SK-N-SH (cell line): Measurements from ENCODE around the gene OPN1MW2. TPM values are rescaled to one million over a fixed set of nuclear protein-coding genes. Genes with fewer than 3 reads are reported as not detected.
"Not testable (repeated sequence)": the region's sequence is repeated elsewhere in the genome, so short reads cannot be mapped to it uniquely, and the experiment has no call there.

Experiments used
- CTCF ChIA-PET: fragments of 300-600, 350-600 bp; formaldehyde crosslinking; extraction: SDS; loops from one replicate; lab custom pipeline; 2021; lab: Yijun Ruan, JAX
- POLR2A ChIA-PET: fragments of 350-600 bp; sonication (Branson Sonifier 250); formaldehyde crosslinking; extraction: SDS; loops from one replicate; lab custom pipeline; 2020; ENCODE audit warnings: antibody characterized with exemption, inconsistent platforms; lab: Yijun Ruan, JAX
- DNase-seq: peaks from one replicate; pipeline ENCODE4 v3.0.0; 2012
- H2AFZ ChIP-seq: fragments of 200-600 bp; sonication (generic); 2 replicates; pipeline ENCODE4 v1.8.1; 2016; ENCODE audit warnings: antibody characterized with exemption, mild to moderate bottlenecking, low read depth
- H3F3A ChIP-seq: fragments of 200-600 bp; sonication (generic); replicated peaks from 2 replicates; pipeline ENCODE3; 2016; ENCODE audit warnings: antibody characterized with exemption, mild to moderate bottlenecking; ENCODE audit not compliant: insufficient read depth
- H3K27ac ChIP-seq, 2 experiments: fragments of 200-500 bp in 1 of 2; fragments of 200-600 bp in 1 of 2; sonication (Bioruptor generic) in 1 of 2; sonication (generic), shearing (Covaris generic) in 1 of 2; 2 replicates each; pipeline versions ENCODE4 v1.5.1 to v1.6.1; 2014 to 2016; ENCODE audit warnings: low read depth in 2 of 2, inconsistent platforms in 1 of 2, low read length in 1 of 2, mild to moderate bottlenecking in 1 of 2, mixed read lengths in 1 of 2
- H3K27me3 ChIP-seq: fragments of 200-600 bp; sonication (generic), shearing (Covaris generic); 2 replicates; pipeline ENCODE4 v1.6.1; 2016; ENCODE audit warnings: mixed run types; ENCODE audit not compliant: insufficient read depth
- H3K36me3 ChIP-seq, 2 experiments: fragments of 200-500 bp in 1 of 2; fragments of 200-600 bp in 1 of 2; sonication (Bioruptor generic) in 1 of 2; sonication (generic) in 1 of 2; replicated peaks in 1 of 2; 2 replicates each; pipeline versions ENCODE3 to v1.5.1; 2014 to 2016; ENCODE audit warnings: low read length in 1 of 2, mild to moderate bottlenecking in 1 of 2; ENCODE audit not compliant: insufficient read depth in 2 of 2, control insufficient read depth in 1 of 2
- H3K4me1 ChIP-seq, 2 experiments: fragments of 200-500 bp in 1 of 2; fragments of 200-600 bp in 1 of 2; sonication (Bioruptor generic) in 1 of 2; sonication (generic), shearing (Covaris generic) in 1 of 2; 2 replicates each; pipeline versions ENCODE4 v1.5.1 to v1.6.1; 2014 to 2016; ENCODE audit warnings: low read depth in 1 of 2, low read length in 1 of 2, mixed run types in 1 of 2; ENCODE audit not compliant: insufficient read depth in 2 of 2, control insufficient read depth in 1 of 2
- H3K4me2 ChIP-seq: fragments of 200-600 bp; sonication (generic), shearing (Covaris generic); 2 replicates; pipeline ENCODE4 v1.6.1; 2017; ENCODE audit warnings: mixed run types
- H3K4me3 ChIP-seq, 2 experiments: fragments of 200-500 bp in 1 of 2; fragments of 200-600 bp in 1 of 2; sonication (Bioruptor generic) in 1 of 2; sonication (generic), shearing (Covaris generic) in 1 of 2; 2 replicates each; pipeline versions ENCODE4 v1.5.1 to v1.8.1; 2014 to 2016; ENCODE audit warnings: low read depth in 2 of 2, inconsistent platforms in 1 of 2, low read length in 1 of 2, mild to moderate bottlenecking in 1 of 2, mixed read lengths in 1 of 2, moderate library complexity in 1 of 2
- H3K79me2 ChIP-seq: fragments of 200-600 bp; sonication (generic); 2 replicates; pipeline ENCODE4 v1.8.1; 2017; ENCODE audit warnings: mild to moderate bottlenecking; ENCODE audit not compliant: insufficient read depth
- H3K9ac ChIP-seq: fragments of 200-600 bp; sonication (generic); 2 replicates; pipeline ENCODE4 v1.6.1; 2017; ENCODE audit warnings: mixed run types
- H3K9me2 ChIP-seq: fragments of 200-600 bp; sonication (generic); 2 replicates; pipeline ENCODE4 v1.6.1; 2017; ENCODE audit warnings: mixed run types
- H3K9me3 ChIP-seq: fragments of 200-600 bp; sonication (generic); 2 replicates; pipeline ENCODE4 v1.6.1; 2017; ENCODE audit warnings: mixed run types, mild to moderate bottlenecking, moderate library complexity
- H4K20me1 ChIP-seq: fragments of 200-600 bp; sonication (generic); 2 replicates; pipeline ENCODE4 v1.6.1; 2017; ENCODE audit warnings: mild to moderate bottlenecking, mixed run types; ENCODE audit not compliant: insufficient read depth
- WGBS: methylation state at CpG from one replicate; pipeline ENCODE4 v1.1.6; 2017; ENCODE audit warnings: low lambda C conversion rate; 5-methylcytosine and 5-hydroxymethylcytosine counted together
- polyA plus RNA-seq, 3 experiments: library from polyadenylated mRNA; depleted of rRNA; stranded (reverse); fragments of >200 nt; gene quantifications; 2 replicates each; pipeline ENCODE4 v1.2.3, GENCODE V29; 2012

The OPN1MW2 gene
- polyA plus RNA-seq, 1 of the 3 experiments (the other 2 are of a cell fraction), result not detected

DNA sequence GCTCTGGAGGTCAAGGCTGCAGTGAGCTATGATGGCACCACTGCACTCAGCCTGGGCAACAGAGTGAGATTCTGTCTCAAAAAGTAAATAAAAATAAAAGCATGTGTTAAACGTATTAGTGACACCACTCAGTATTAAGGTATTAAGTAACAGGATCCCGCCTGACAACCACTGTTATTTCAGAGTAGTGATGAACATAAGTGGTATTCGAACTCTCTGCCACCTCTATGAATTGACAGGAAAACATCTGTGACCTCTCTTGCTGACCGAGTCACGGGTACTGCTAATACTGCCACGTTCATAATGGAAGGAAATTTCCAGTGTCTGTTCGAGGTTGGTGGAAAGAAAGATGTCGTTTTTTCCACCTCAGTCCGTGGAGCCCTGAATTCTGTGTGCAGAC is 7.2 kb downstream of the OPN1MW2 start:
- H4K20me1 ChIP-seq, DNase-seq, CTCF ChIA-PET, H3K9ac ChIP-seq, H3K36me3 ChIP-seq, H3K4me2 ChIP-seq, H3K27me3 ChIP-seq, H3K4me3 ChIP-seq, H3K9me2 ChIP-seq, H3K9me3 ChIP-seq, H3K27ac ChIP-seq, H3K4me1 ChIP-seq, H3F3A ChIP-seq, H2AFZ ChIP-seq, POLR2A ChIA-PET, H3K79me2 ChIP-seq: not testable (repeated sequence)
- WGBS, result no CpG with 5 or more reads among the region's 9 CpGs

DNA sequence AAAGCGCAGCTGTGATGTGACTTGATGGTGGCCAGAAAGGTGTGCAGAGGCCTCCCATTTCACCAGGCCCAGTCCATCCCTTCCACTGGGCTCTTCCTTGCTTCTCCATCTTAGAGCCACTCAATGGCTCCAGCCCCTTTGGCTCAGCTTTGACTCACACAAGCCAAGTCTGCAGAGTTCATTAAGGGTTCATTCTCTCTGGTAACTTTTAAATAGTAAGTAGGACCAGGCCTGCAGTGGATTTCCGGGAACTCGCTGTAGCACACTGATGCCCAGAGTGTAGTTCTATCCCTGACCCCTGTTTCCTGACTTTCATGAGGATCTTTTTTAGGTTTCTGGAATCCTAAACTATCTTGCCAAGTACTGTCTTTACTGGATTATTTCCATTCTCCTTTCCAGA is 11.9 kb downstream of the OPN1MW2 start:
- H3K4me2 ChIP-seq, H3K9ac ChIP-seq, H3K27me3 ChIP-seq, H3K9me2 ChIP-seq, H2AFZ ChIP-seq, DNase-seq, CTCF ChIA-PET, H3K36me3 ChIP-seq, H3F3A ChIP-seq, H3K4me1 ChIP-seq, H3K4me3 ChIP-seq, H3K27ac ChIP-seq, H3K9me3 ChIP-seq, POLR2A ChIA-PET, H3K79me2 ChIP-seq, H4K20me1 ChIP-seq: not testable (repeated sequence)
- no CpG with 5 or more reads among the region's 3 CpGs for WGBS

GRCh38 chrX:154233620-154234019 is 14.1 kb downstream of the OPN1MW2 start:
- H3K4me2 ChIP-seq, DNase-seq, H3K9me3 ChIP-seq, H3K79me2 ChIP-seq, H3K27ac ChIP-seq, H3K9ac ChIP-seq, H3K9me2 ChIP-seq, H4K20me1 ChIP-seq, H3K27me3 ChIP-seq, H3K36me3 ChIP-seq, H3K4me1 ChIP-seq, CTCF ChIA-PET, H2AFZ ChIP-seq, H3F3A ChIP-seq, POLR2A ChIA-PET, H3K4me3 ChIP-seq: not testable (repeated sequence)
- WGBS, result no CpG with 5 or more reads among the region's 16 CpGs

- H4K20me1 ChIP-seq, H3K9me3 ChIP-seq, H3F3A ChIP-seq, POLR2A ChIA-PET, H3K9ac ChIP-seq, H3K9me2 ChIP-seq, H3K27ac ChIP-seq, DNase-seq, H3K4me2 ChIP-seq, H3K27me3 ChIP-seq, H3K79me2 ChIP-seq, CTCF ChIA-PET, H3K4me3 ChIP-seq, H2AFZ ChIP-seq, H3K4me1 ChIP-seq, H3K36me3 ChIP-seq: not testable (repeated sequence)
- WGBS, result 16% methylated on average over 11 of the region's 11 CpGs
Observed at GRCh38 chrX:154238939-154239559, 19.5 kb downstream of the OPN1MW2 start.

DNA sequence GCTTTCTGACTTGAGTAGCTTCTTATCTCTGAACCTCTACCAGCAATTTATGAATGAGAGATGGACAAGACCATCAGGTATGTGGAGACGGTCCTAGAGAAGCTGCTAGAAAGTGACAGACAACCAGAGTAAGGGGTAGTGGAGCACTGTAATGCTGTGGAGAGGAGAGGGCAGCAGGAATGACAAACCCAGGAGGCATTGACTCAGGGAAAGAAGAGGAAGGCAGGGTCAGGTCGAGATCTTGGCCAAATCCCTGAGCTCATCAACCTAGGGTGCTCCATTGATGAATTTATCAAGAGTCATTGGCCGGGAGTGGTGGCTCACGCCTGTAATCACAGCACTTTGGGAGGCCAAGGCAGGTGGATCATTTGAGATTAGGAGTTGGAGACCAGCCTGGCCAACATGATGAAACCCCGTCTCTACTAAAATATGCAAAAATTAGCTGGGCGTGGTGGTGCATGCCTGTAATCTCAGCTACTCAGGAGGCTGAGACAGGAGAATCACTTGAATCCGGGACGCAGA is 20.5 kb downstream of the OPN1MW2 start:
- 9% methylated on average over 8 of the region's 8 CpGs for WGBS
- H3K36me3 ChIP-seq, POLR2A ChIA-PET, H3K27me3 ChIP-seq, CTCF ChIA-PET, H3K9me2 ChIP-seq, H2AFZ ChIP-seq, H3K4me3 ChIP-seq, DNase-seq, H4K20me1 ChIP-seq, H3K27ac ChIP-seq, H3K4me2 ChIP-seq, H3K9ac ChIP-seq, H3K4me1 ChIP-seq, H3K79me2 ChIP-seq, H3F3A ChIP-seq, H3K9me3 ChIP-seq: not testable (repeated sequence)

GRCh38 chrX:154247377-154248045 is 28.0 kb downstream of the OPN1MW2 start:
- CTCF ChIA-PET, H3K4me1 ChIP-seq, H3K79me2 ChIP-seq: not testable (repeated sequence)

More at GRCh38 chrX:154247377-154248045, 28.0 kb downstream of the OPN1MW2 start:
- H3K4me3 ChIP-seq, H3K27me3 ChIP-seq, POLR2A ChIA-PET, DNase-seq, H4K20me1 ChIP-seq, H3K9ac ChIP-seq, H3K9me2 ChIP-seq, H3K4me2 ChIP-seq, H2AFZ ChIP-seq, H3K36me3 ChIP-seq, H3K9me3 ChIP-seq, H3F3A ChIP-seq, H3K27ac ChIP-seq: not testable (repeated sequence)
- 3% methylated on average over 3 of the region's 17 CpGs for WGBS
